Astrocyte (in vitro differentiated cells and primary cell): ENCODE results near the gene MAS1L. TPM values are rescaled to one million over a fixed set of nuclear protein-coding genes. Genes with fewer than 3 reads are reported as not detected.

Experiments used
- DNase-seq: peaks from one replicate; pipeline ENCODE4 v3.0.0-alpha.2; 2010; ENCODE audit warnings: low read depth
- FAIRE-seq: peaks from 2 replicates; lab custom pipeline; 2011; peaks lifted over from hg19 to GRCh38; lab: Jason Lieb, UNC
- H2AFZ ChIP-seq: 2 replicates; pipeline ENCODE4 v1.6.0; 2012; ENCODE audit warnings: low read depth, low read length, inconsistent platforms
- H3K27ac ChIP-seq: 2 replicates; pipeline ENCODE4 v1.5.1; 2011; ENCODE audit warnings: low read depth, low read length, inconsistent platforms
- H3K27me3 ChIP-seq: 2 replicates; pipeline ENCODE4 v1.6.0; 2011; ENCODE audit warnings: low read length, inconsistent platforms; ENCODE audit not compliant: insufficient read depth
- H3K36me3 ChIP-seq: 2 replicates; pipeline ENCODE4 v1.5.1; 2011; ENCODE audit warnings: low read length, inconsistent platforms; ENCODE audit not compliant: insufficient read depth
- H3K4me1 ChIP-seq: 2 replicates; pipeline ENCODE4 v1.5.1; 2011; ENCODE audit warnings: low read length, inconsistent platforms; ENCODE audit not compliant: insufficient read depth
- H3K4me2 ChIP-seq: 2 replicates; pipeline ENCODE4 v1.6.0; 2012; ENCODE audit warnings: low read length, inconsistent platforms
- H3K4me3 ChIP-seq: 2 replicates; pipeline ENCODE4 v1.5.1; 2011; ENCODE audit warnings: low read depth, mild to moderate bottlenecking, low read length, inconsistent platforms; ENCODE audit not compliant: insufficient read depth
- H3K79me2 ChIP-seq: 2 replicates; pipeline ENCODE4 v1.6.0; 2012; ENCODE audit warnings: mild to moderate bottlenecking, low read length, inconsistent platforms; ENCODE audit not compliant: insufficient read depth
- H3K9ac ChIP-seq: 2 replicates; pipeline ENCODE4 v1.6.0; 2012; ENCODE audit warnings: mild to moderate bottlenecking, low read length, inconsistent platforms
- H3K9me3 ChIP-seq: 2 replicates; pipeline ENCODE4 v1.5.1; 2012; ENCODE audit warnings: low read depth, mild to moderate bottlenecking, low read length, inconsistent platforms; ENCODE audit not compliant: insufficient read depth
- H4K20me1 ChIP-seq: 2 replicates; pipeline ENCODE4 v1.6.0; 2012; ENCODE audit warnings: low read length, inconsistent platforms; ENCODE audit not compliant: insufficient read depth
- H3K27ac Mint-ChIP-seq: one replicate; pipeline ENCODE4 v1.8.0; 2021; ENCODE audit warnings: mild to moderate bottlenecking, mixed read lengths; ENCODE audit not compliant: unreplicated experiment
- H3K27me3 Mint-ChIP-seq: one replicate; pipeline ENCODE4 v1.8.0; 2021; ENCODE audit warnings: low read depth, mixed read lengths; ENCODE audit not compliant: unreplicated experiment
- H3K36me3 Mint-ChIP-seq: one replicate; pipeline ENCODE4 v1.8.0; 2021; ENCODE audit warnings: low read depth, mixed read lengths; ENCODE audit not compliant: unreplicated experiment
- H3K4me1 Mint-ChIP-seq: one replicate; pipeline ENCODE4 v1.8.0; 2021; ENCODE audit warnings: low read depth, mixed read lengths; ENCODE audit not compliant: unreplicated experiment
- H3K4me3 Mint-ChIP-seq: one replicate; pipeline ENCODE4 v1.8.0; 2021; ENCODE audit warnings: mild to moderate bottlenecking, moderate library complexity, mixed read lengths; ENCODE audit not compliant: unreplicated experiment
- H3K9me3 Mint-ChIP-seq: one replicate; pipeline ENCODE4 v1.8.0; 2021; ENCODE audit warnings: mild to moderate bottlenecking, mixed read lengths; ENCODE audit not compliant: unreplicated experiment
- CTCF ChIP-seq: IDR thresholded peaks from 2 replicates; pipeline ENCODE4 v1.5.1; 2011; ENCODE audit warnings: low read depth, mild to moderate bottlenecking, inconsistent platforms, low read length, moderate library complexity; ENCODE audit not compliant: insufficient read depth
- EZH2 ChIP-seq: IDR thresholded peaks from 2 replicates; pipeline ENCODE4 v1.6.1; 2012; ENCODE audit warnings: mild to moderate bottlenecking, low read length, inconsistent platforms; ENCODE audit not compliant: insufficient read depth
- total RNA-seq: library from RNA; stranded (reverse); gene quantifications from 2 replicates; pipeline ENCODE4 v1.2.1, GENCODE V29; 2021

Gene MAS1L
- total RNA-seq, 1 donor from 2014 or later, result not detected

- Mint-ChIP-seq H3K36me3 (no peaks in the 10 kb centered on the region), H3K27ac (no peak overlapping the region), H3K4me3 (no peak overlapping the region), H3K27me3 (peaks cover 6% of the 10 kb centered on the region), H3K9me3 (peaks cover 3% of the 10 kb centered on the region), H3K4me1 (peaks cover 2% of the 10 kb centered on the region)
- no peaks in the 10 kb centered on the region for H3K27me3 ChIP-seq
- no peaks in the 10 kb centered on the region for H3K4me1 ChIP-seq
- no peaks in the 10 kb centered on the region for H3K9me3 ChIP-seq
- no peaks in the 10 kb centered on the region for H3K79me2 ChIP-seq
- H3K4me3 ChIP-seq, result no peak overlapping the region
- no peaks in the 10 kb centered on the region for H3K36me3 ChIP-seq
- H3K27ac ChIP-seq, result no peak overlapping the region
- no peak for DNase-seq
- FAIRE-seq, result no peak
- no peaks in the 10 kb centered on the region for H4K20me1 ChIP-seq
- no peak overlapping the region for H2AFZ ChIP-seq
- no peak for TF ChIP-seq EZH2
- no peak for TF ChIP-seq CTCF
- no peak overlapping the region for H3K9ac ChIP-seq
- no peak overlapping the region for H3K4me2 ChIP-seq
Measured at GRCh38 chr6:29465279-29465678, 22.5 kb downstream of the MAS1L start.

- Histone ChIP-seq H3K9ac (no peak overlapping the region), H3K4me3 (no peak overlapping the region), H3K79me2 (no peaks in the 10 kb centered on the region), H3K4me1 (no peaks in the 10 kb centered on the region), H4K20me1 (no peaks in the 10 kb centered on the region), H2AFZ (no peak overlapping the region), H3K27ac (no peak overlapping the region), H3K4me2 (no peak overlapping the region), H3K27me3 (no peaks in the 10 kb centered on the region), H3K36me3 (no peaks in the 10 kb centered on the region), H3K9me3 (no peaks in the 10 kb centered on the region)
- H3K9me3 Mint-ChIP-seq, result peaks cover 3% of the 10 kb centered on the region
- H3K4me3 Mint-ChIP-seq, result no peak overlapping the region
- no peaks in the 10 kb centered on the region for H3K4me1 Mint-ChIP-seq
- H3K27ac Mint-ChIP-seq, result no peak overlapping the region
- TF ChIP-seq EZH2 (no peak), CTCF (no peak)
- DNase-seq, result no peak
- peaks cover 7% of the 10 kb centered on the region for H3K27me3 Mint-ChIP-seq
- H3K36me3 Mint-ChIP-seq, result no peaks in the 10 kb centered on the region
- FAIRE-seq, result no peak
Measured at GRCh38 chr6:29462022-29462421, 25.7 kb downstream of the MAS1L start.

GRCh38 chr6:29461021-29461814, 26.5 kb downstream of the MAS1L start:
- H3K9me3 Mint-ChIP-seq, result peaks cover 3% of the 10 kb centered on the region
- no peak overlapping the region for H3K9ac ChIP-seq
- no peak overlapping the region for H3K27ac ChIP-seq
- peaks cover 7% of the 10 kb centered on the region for H3K27me3 Mint-ChIP-seq
- H3K4me3 Mint-ChIP-seq, result no peak overlapping the region
- H3K4me1 ChIP-seq, result no peaks in the 10 kb centered on the region
- H3K4me3 ChIP-seq, result no peak overlapping the region
- H3K9me3 ChIP-seq, result no peaks in the 10 kb centered on the region
- no peak for FAIRE-seq
- H3K27me3 ChIP-seq, result no peaks in the 10 kb centered on the region
- H3K4me2 ChIP-seq, result no peak overlapping the region
- H3K79me2 ChIP-seq, result no peaks in the 10 kb centered on the region
- no peaks in the 10 kb centered on the region for H3K36me3 ChIP-seq
- DNase-seq, result no peak
- H2AFZ ChIP-seq, result no peak overlapping the region
- TF ChIP-seq EZH2, result no peak
- TF ChIP-seq CTCF, result no peak
- no peaks in the 10 kb centered on the region for H3K36me3 Mint-ChIP-seq
- no peak overlapping the region for H3K27ac Mint-ChIP-seq
- no peaks in the 10 kb centered on the region for H3K4me1 Mint-ChIP-seq
- no peaks in the 10 kb centered on the region for H4K20me1 ChIP-seq
